Raji (cell line): Measurements from ENCODE around the gene MME.

Experiments
- POLR2A ChIP-seq: IDR thresholded peaks from 2 replicates; pipeline ENCODE4 v1.6.1; 2011; ENCODE audit warnings: low read depth, low read length, control low read depth; ENCODE audit not compliant: insufficient read depth

The MME gene

GRCh38 chr3:155166441-155166840 lies 86.3 kb downstream of the MME start:
- no peak for TF ChIP-seq POLR2A

GRCh38 chr3:155169197-155169596 lies 89.1 kb downstream of the MME start:
- no peak for TF ChIP-seq POLR2A

- TF ChIP-seq POLR2A: no peak
These were observed 93.7 kb downstream of the MME start for GRCh38 chr3:155173771-155174170.

GRCh38 chr3:155178810-155179436 lies 98.8 kb downstream of the MME start:
- no peak for TF ChIP-seq POLR2A

DNA sequence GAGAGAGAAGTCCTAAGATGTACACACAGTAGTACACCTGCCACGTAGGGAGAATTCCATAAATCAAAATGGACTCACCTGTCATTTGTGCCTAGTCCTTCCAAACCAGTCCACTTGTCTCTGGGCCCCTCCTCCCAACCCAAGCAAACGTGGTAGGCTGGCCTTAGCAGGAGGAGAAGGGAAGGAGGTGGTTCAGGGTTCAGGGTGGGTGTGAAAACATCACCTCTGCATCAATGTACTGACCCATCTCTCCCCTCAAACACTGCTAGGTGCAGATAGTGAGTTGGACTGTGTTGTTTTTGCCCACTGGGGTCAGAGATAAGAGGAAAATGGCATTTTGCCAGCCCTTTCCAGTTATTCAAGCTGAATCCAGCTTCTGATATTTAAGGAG lies 99.3 kb downstream of the MME start:
- TF ChIP-seq POLR2A: no peak

DNA sequence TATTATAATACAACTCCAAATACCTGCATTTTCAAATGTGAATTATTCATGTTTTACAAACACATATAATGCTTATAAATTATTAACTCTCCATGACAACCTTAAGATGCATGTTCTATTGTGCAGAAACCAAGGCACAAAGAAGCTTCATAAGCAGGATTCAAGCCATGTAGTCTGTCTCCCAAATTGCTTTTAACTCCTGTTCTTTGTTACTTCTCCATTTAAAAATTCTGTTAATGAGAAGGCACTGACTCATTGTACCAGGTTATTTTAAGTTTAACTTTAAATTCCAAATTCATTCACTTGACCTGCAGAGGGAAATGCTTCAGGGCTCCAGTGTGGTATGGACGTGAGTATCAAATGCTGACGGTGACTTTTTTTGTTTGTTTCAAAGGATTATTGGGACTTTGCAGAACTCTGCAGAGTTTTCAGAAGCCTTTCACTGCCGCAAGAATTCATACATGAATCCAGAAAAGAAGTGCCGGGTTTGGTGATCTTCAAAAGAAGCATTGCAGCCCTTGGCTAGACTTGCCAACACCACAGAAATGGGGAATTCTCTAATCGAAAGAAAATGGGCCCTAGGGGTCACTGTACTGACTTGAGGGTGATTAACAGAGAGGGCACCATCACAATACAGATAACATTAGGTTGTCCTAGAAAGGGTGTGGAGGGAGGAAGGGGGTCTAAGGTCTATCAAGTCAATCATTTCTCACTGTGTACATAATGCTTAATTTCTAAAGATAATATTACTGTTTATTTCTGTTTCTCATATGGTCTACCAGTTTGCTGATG lies 100.0 kb downstream of the MME start:
- TF ChIP-seq POLR2A: no peak

GRCh38 chr3:155182467-155182866 lies 102.3 kb downstream of the MME start:
- no peak for TF ChIP-seq POLR2A

GRCh38 chr3:155184011-155184410 lies 103.9 kb downstream of the MME start:
- TF ChIP-seq POLR2A: no peak

- no peak for TF ChIP-seq POLR2A
These were observed 105.5 kb downstream of the MME start for GRCh38 chr3:155185631-155186071.

- no peak for TF ChIP-seq POLR2A
These were observed 107.9 kb downstream of the MME start for GRCh38 chr3:155188031-155188430.

DNA sequence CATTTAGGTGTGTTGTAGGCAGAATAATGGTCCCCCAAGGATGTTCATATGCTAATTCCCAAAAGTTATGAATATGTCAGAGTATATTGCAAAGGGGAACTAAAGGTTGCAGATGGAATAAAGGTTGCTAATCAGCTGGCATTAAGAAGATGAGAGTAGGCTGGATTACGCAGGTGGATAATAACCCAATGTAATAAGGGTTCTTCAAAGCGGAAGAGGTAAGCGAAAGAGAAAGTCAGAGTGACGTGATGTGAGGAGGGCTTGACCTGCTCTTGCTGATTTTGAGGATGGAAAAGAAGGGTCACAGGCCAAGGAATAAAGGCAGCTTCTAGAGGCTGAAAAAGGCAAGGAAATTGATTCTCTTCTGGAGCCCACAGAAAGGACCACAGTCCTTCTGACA lies 109.4 kb downstream of the MME start:
- no peak for TF ChIP-seq POLR2A

GRCh38 chr3:155190691-155191090 lies 110.6 kb downstream of the MME start:
- no peak for TF ChIP-seq POLR2A

GRCh38 chr3:155192957-155193746 lies 113.0 kb downstream of the MME start:
- no peak for TF ChIP-seq POLR2A

GRCh38 chr3:155193868-155194267 lies 113.7 kb downstream of the MME start:
- TF ChIP-seq POLR2A: no peak
